Breast epithelium (tissue), 3 donors: ENCODE results near the gene GAL.

Experiments
- CTCF ChIP-seq, 3 donors: fragments of 450-650 bp; IDR thresholded peaks; one replicate each; pipeline ENCODE4 v1.5.1; 2016 to 2017; ENCODE audit warnings: antibody characterized with exemption in 3 of 3, mild to moderate bottlenecking in 3 of 3, moderate library complexity in 3 of 3
- POLR2A ChIP-seq: fragments of 450-650 bp; IDR thresholded peaks from one replicate; pipeline ENCODE4 v1.6.1; 2016; ENCODE audit warnings: antibody characterized with exemption, mild to moderate bottlenecking, moderate library complexity
- POLR2AphosphoS5 ChIP-seq, 3 donors: sonication (generic); formaldehyde crosslinking; IDR thresholded peaks; one replicate each; pipeline ENCODE4 v1.6.1; 2017; ENCODE audit warnings: antibody characterized with exemption in 3 of 3

GRCh38 chr11:68641880-68642279, 42.5 kb upstream of the GAL start:
- TF ChIP-seq POLR2AphosphoS5 (IDR thresholded peaks at IDR 0.05) (no peak), POLR2A (no peak), CTCF (IDR thresholded peaks at IDR 0.05) (no peak)
